ENCODE data around the gene P2RX3. TPM values are rescaled to one million over a fixed set of nuclear protein-coding genes. Genes with fewer than 3 reads are reported as not detected.

Gene P2RX3
- total and polyA plus RNA-seq, 2 experiments from 2014 or later: 0.15 to 0.35 TPM

DNA sequence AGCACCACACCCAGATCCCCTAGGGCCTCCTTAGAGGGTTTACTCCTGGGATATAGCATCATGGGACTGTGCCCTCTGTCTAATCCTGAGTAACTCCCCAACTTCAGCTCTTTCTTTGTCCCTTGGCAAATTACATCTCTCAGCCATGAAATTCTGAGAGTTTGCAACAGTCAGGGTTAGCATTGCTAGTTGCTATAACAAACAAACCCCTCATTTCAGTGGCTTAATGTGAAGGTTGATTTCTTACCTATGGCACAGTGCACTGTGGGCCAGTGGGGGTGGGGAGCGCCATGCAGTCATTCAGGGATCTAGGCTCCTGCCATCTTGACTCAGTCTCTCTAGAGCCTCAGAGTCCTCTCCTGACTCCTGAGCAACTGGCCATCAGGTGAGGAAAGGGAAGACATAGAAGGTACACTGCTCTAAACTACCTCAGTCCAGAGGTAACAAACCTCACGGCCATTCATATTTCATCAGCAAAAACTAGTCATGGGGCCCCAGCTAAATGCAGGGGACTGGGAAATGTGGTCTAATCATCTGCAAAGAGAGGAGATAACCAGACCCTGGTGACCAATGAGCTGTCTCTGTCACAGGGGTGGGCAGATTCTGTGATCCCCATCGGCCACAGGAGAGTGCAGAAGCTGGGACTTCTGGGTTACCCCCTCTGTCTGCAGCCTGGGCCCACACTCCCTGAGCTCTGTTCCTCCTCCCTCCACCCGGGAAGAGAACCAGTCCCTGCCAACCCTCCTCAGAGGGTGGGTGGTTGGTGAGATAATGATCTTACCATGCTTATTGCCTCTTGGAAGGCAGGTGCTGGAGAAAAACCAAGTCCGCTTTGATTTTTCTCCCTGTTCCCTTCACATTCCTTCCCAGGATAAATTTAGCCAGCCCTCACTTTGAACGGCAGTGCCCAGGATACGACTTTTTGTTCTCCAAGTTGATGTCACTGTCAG is 25.3 kb downstream of the P2RX3 start (continued):
- TF ChIP-seq REST (IDR thresholded peaks at IDR 0.05; ENCODE audit: unreplicated experiment) (no peak), STAT1 (IDR thresholded peaks at IDR 0.05; ENCODE audit: unreplicated experiment) (no peak), EZH2 (IDR thresholded peaks at IDR 0.05; ENCODE audit: low read depth, unreplicated experiment) (no peak), POLR2AphosphoS5 (IDR thresholded peaks at IDR 0.05; ENCODE audit: low read depth) (no peak), ZNF331 (CRISPR knock-in tag; IDR thresholded peaks at IDR 0.05; ENCODE audit: low read depth) (no peak)

DNA sequence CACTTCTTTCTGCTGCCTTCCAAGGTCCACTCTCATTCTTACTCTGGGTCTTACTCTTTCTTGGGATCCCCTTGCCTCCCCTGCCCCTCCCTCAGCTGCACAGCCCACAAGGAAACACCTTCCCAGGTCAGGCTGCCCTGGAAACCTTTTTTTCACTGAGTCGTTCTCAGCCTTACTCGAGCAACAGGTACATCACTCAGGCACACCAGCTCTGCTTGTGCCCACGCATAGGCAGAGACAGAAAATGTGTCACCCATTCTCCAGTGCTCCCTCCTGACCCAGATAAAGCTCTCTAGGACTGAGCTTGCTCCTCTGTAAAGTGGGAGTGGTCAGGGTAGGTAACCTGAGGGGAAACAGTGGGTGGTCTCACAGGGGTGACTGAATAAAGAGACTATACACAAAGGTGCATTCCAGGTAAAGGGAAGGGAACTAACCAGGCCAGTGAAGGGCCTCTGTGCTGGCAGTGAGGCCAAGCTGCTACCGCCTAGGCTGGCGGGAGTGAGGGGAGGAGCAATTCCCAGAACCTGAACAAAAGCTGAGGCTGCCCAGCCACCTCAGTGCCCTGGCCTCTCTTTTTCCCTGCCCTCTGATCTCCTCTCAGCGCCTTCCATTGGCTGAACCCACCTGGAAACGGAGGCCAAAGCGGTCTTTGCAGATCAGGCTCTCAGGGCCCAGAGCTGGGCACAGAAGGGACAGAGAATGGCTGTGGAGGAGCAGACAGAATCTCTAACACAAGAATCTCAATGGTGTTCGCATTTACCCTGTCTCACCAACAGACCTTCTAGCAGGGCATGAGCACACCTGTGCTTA is 26.9 kb downstream of the P2RX3 start:
- H2AFZ ChIP-seq: peak overlapping the region; percentile 95
- no peak overlapping the region for H3K27ac Mint-ChIP-seq
- 0 out of 2 replicates have a peak, but pooled peaks cover 3% of the 10 kb centered on the region for H3F3A ChIP-seq (replicated peaks; ENCODE audit: low read depth)
- no peaks in the 10 kb centered on the region for H4K20me1 ChIP-seq (replicated peaks; ENCODE audit: insufficient read depth)
- H3K9me2 ChIP-seq (ENCODE audit: insufficient read depth): no peaks in the 10 kb centered on the region
- peaks cover 3% of the 10 kb centered on the region for H3K27me3 Mint-ChIP-seq (ENCODE audit: insufficient read depth, low read depth, poor library complexity)
- peaks cover 22% of the 10 kb centered on the region for H3K4me1 Mint-ChIP-seq
- no peaks in the 10 kb centered on the region for H3K9me3 Mint-ChIP-seq
- ATAC-seq (peak; percentile 98), DNase-seq (ENCODE audit: low spot score) (peak; percentile 81)
- no peaks in the 10 kb centered on the region for H3K36me3 Mint-ChIP-seq (ENCODE audit: low read depth)
- H3K36me3 ChIP-seq (ENCODE audit: insufficient read depth): no peaks in the 10 kb centered on the region
- H3K4me1 ChIP-seq (ENCODE audit: insufficient read depth): peaks cover 15% of the 10 kb centered on the region
- H3K79me2 ChIP-seq (replicated peaks; ENCODE audit: insufficient read depth): no peaks in the 10 kb centered on the region
- H3K27ac ChIP-seq (ENCODE audit: low read depth): no peak overlapping the region
- H3K27me3 ChIP-seq (ENCODE audit: insufficient read depth): no peaks in the 10 kb centered on the region
- H3K4me2 ChIP-seq: peak overlapping the region; percentile 63
- H3K4me3 Mint-ChIP-seq: no peak overlapping the region
- H3K4me3 ChIP-seq: no peak overlapping the region
- TF ChIP-seq ZNF331 (CRISPR knock-in tag; IDR thresholded peaks at IDR 0.05; ENCODE audit: low read depth) (no peak), EZH2phosphoT487 (IDR thresholded peaks at IDR 0.05; ENCODE audit: unreplicated experiment) (no peak), CREB1 (CRISPR knock-in tag; IDR thresholded peaks at IDR 0.05; ENCODE audit: low read depth) (no peak), ZNF462 (CRISPR knock-in tag; IDR thresholded peaks at IDR 0.05) (no peak), STAT1 (IDR thresholded peaks at IDR 0.05; ENCODE audit: unreplicated experiment) (no peak), POLR2AphosphoS5 (IDR thresholded peaks at IDR 0.05; ENCODE audit: low read depth) (no peak)
